HCT116 (cell line): ENCODE data around the gene MLLT3. TPM values are rescaled to one million over a fixed set of nuclear protein-coding genes. Genes with fewer than 3 reads are reported as not detected.

Source experiments
- ATAC-seq: fragments of 200-7000 bp; cut with Tn5 transposase; 2 replicates; pipeline ENCODE4 v1.9.1; 2020; ENCODE audit warnings: mild to moderate bottlenecking, moderate library complexity
- BruUV-seq: library from RNA; stranded (reverse); fragments of 400-500 nt; replicated peaks from 2 replicates; lab custom pipeline; 2021; lab: Mats Ljungman, UMichigan
- CTCF ChIA-PET: fragments of 300-600 bp; sonication (Branson Sonifier 250); formaldehyde crosslinking; loops from one replicate; lab custom pipeline; 2021; ENCODE audit warnings: antibody characterized with exemption; lab: Charles Lee
- POLR2A ChIA-PET: fragments of 300-600, 350-600 bp; sonication (Branson Sonifier 250); formaldehyde crosslinking; loops from one replicate; lab custom pipeline; 2021; ENCODE audit warnings: antibody characterized with exemption; lab: Charles Lee
- RAD21 ChIA-PET, 2 experiments: fragments of 300-600 bp; sonication (Branson Sonifier 250); formaldehyde crosslinking; loops; one replicate each; lab custom pipeline; 2023; ENCODE audit warnings: low total read pairs in 2 of 2; ENCODE audit not compliant: uncharacterized antibody in 2 of 2, unreplicated experiment in 2 of 2, low non-redundant PET in 1 of 2; lab: Charles Lee
- DNase-seq: peaks from one replicate; pipeline ENCODE4 v3.0.0-alpha.2; 2010; ENCODE audit warnings: low read depth, low spot score
- H2AFZ ChIP-seq: fragments of 200-600 bp; shearing (Covaris generic), sonication (generic); 2 replicates; pipeline ENCODE4 v1.6.1; 2017; ENCODE audit warnings: low read depth, mixed run types, mixed read lengths, antibody characterized with exemption, low read length; ENCODE audit not compliant: poor library complexity, severe bottlenecking
- H3K27ac ChIP-seq: 2 replicates; pipeline ENCODE4 v1.5.1; 2012; ENCODE audit warnings: low read depth, low read length
- H3K27me3 ChIP-seq: fragments of 200-600 bp; sonication (generic); 2 replicates; pipeline ENCODE4 v1.6.1; 2016; ENCODE audit warnings: mixed run types, low read length, mixed read lengths; ENCODE audit not compliant: insufficient read depth
- H3K36me3 ChIP-seq, 2 experiments: fragments of 200-500 bp in 1 of 2; fragments of 200-600 bp in 1 of 2; sonication (Bioruptor generic) in 1 of 2; sonication (generic) in 1 of 2; 2 replicates each; pipeline versions ENCODE4 v1.5.1 to v1.6.1; 2014 to 2016; ENCODE audit warnings: low read length in 2 of 2, inconsistent platforms in 1 of 2, mixed read lengths in 1 of 2, mixed run types in 1 of 2; ENCODE audit not compliant: insufficient read depth in 2 of 2, control insufficient read depth in 1 of 2
- H3K4me1 ChIP-seq, 2 experiments: fragments of 200-600 bp in 1 of 2; sonication (generic) in 1 of 2; 2 replicates each; pipeline versions ENCODE4 v1.5.1 to v1.6.1; 2012 to 2017; ENCODE audit warnings: low read length in 2 of 2, inconsistent platforms in 1 of 2, mild to moderate bottlenecking in 1 of 2, mixed read lengths in 1 of 2, mixed run types in 1 of 2, moderate library complexity in 1 of 2; ENCODE audit not compliant: insufficient read depth in 2 of 2, control insufficient read depth in 1 of 2
- H3K4me2 ChIP-seq: fragments of 200-600 bp; sonication (generic); 2 replicates; pipeline ENCODE4 v1.6.1; 2017; ENCODE audit warnings: mixed run types, low read length, mixed read lengths
- H3K4me3 ChIP-seq, 2 experiments: fragments of 200-600 bp in 1 of 2; sonication (generic) in 1 of 2; replicated peaks in 1 of 2; 2 replicates each; pipeline ENCODE4 v1.5.1; 2011 to 2016; ENCODE audit warnings: low read length in 2 of 2, control low read depth in 1 of 2, low read depth in 1 of 2, mild to moderate bottlenecking in 1 of 2, mixed read lengths in 1 of 2, mixed run types in 1 of 2
- H3K79me2 ChIP-seq: fragments of 200-600 bp; sonication (generic); 2 replicates; pipeline ENCODE4 v1.6.1; 2017; ENCODE audit warnings: mild to moderate bottlenecking, mixed run types, low read length, moderate library complexity, mixed read lengths; ENCODE audit not compliant: insufficient read depth
- H3K9ac ChIP-seq: fragments of 200-600 bp; sonication (generic); 2 replicates; pipeline ENCODE4 v1.6.1; 2016; ENCODE audit warnings: low read length, mixed read lengths
- H3K9me2 ChIP-seq: fragments of 200-600 bp; sonication (generic), shearing (Covaris generic); 2 replicates; pipeline ENCODE4 v1.6.1; 2017; ENCODE audit warnings: mixed run types, mild to moderate bottlenecking, moderate library complexity; ENCODE audit not compliant: insufficient read depth
- H3K9me3 ChIP-seq, 2 experiments: fragments of 200-500 bp in 1 of 2; fragments of 200-600 bp in 1 of 2; sonication (Bioruptor generic) in 1 of 2; sonication (generic) in 1 of 2; 2 replicates each; pipeline ENCODE4 v1.6.1; 2014 to 2017; ENCODE audit warnings: low read length in 2 of 2, mixed read lengths in 2 of 2, inconsistent platforms in 1 of 2, low read depth in 1 of 2, mild to moderate bottlenecking in 1 of 2, mixed run types in 1 of 2, moderate library complexity in 1 of 2; ENCODE audit not compliant: control insufficient read depth in 1 of 2, insufficient read depth in 1 of 2
- H4K20me1 ChIP-seq: fragments of 200-600 bp; sonication (generic), shearing (Covaris generic); 2 replicates; pipeline ENCODE4 v1.6.1; 2017; ENCODE audit warnings: mixed run types, mild to moderate bottlenecking, moderate library complexity; ENCODE audit not compliant: insufficient read depth
- CBX3 ChIP-seq: IDR thresholded peaks from 2 replicates; pipeline ENCODE4 v1.6.1; 2012; ENCODE audit warnings: low read depth
- ELF1 ChIP-seq: IDR thresholded peaks from 2 replicates; pipeline ENCODE4 v1.6.1; 2012; ENCODE audit warnings: low read depth, borderline replicate concordance
- EZH2 ChIP-seq: fragments of 200-600 bp; sonication (generic); IDR thresholded peaks from 2 replicates; pipeline ENCODE4 v1.6.1; 2017; ENCODE audit warnings: antibody characterized with exemption, mixed run types
- FOSL1 ChIP-seq: IDR thresholded peaks from 2 replicates; pipeline ENCODE4 v1.6.1; 2012; ENCODE audit warnings: low read depth
- POLR2A ChIP-seq: IDR thresholded peaks from 2 replicates; pipeline ENCODE4 v1.7.0; 2011; ENCODE audit warnings: borderline replicate concordance; ENCODE audit not compliant: insufficient read depth, insufficient read length; ENCODE audit errors: extremely low read depth
- POLR2AphosphoS5 ChIP-seq: IDR thresholded peaks from 2 replicates; pipeline ENCODE4 v1.6.1; 2011; ENCODE audit warnings: mild to moderate bottlenecking, low read depth, low read length, moderate library complexity
- SIN3A ChIP-seq: IDR thresholded peaks from 2 replicates; pipeline ENCODE4 v1.6.1; 2012; ENCODE audit warnings: low read depth
- SP1 ChIP-seq: IDR thresholded peaks from 2 replicates; pipeline ENCODE4 v1.6.1; 2012; ENCODE audit warnings: low read depth
- TCF7L2 ChIP-seq: IDR thresholded peaks from 2 replicates; pipeline ENCODE4 v1.7.0; 2011; ENCODE audit warnings: borderline replicate concordance, inconsistent platforms; ENCODE audit not compliant: insufficient read depth, insufficient read length; ENCODE audit errors: extremely low read depth
- ZFX ChIP-seq: fragments of 450-650 bp; IDR thresholded peaks from 2 replicates; pipeline ENCODE4 v1.6.1; 2017
- ZNF274 ChIP-seq: fragments of 200-500 bp; sonication (Bioruptor generic); IDR thresholded peaks from 2 replicates; pipeline ENCODE4 v1.6.1; 2014; ENCODE audit warnings: mild to moderate bottlenecking, low read depth, low read length, inconsistent platforms
- intact Hi-C: fragments of 100-400 bp; cut with micrococcal nuclease; formaldehyde crosslinking; loops from 2 replicates; pipeline ENCODE4 v1.10.0; 2022
- total RNA-seq: library from RNA; stranded (reverse); gene quantifications from one replicate; pipeline ENCODE4 v1.2.1, GENCODE V29; 2021; ENCODE audit not compliant: unreplicated experiment
- TF ChIP-seq, protein P1 (sequence below): IDR thresholded peaks from 2 replicates; pipeline ENCODE4 v1.6.1; 2012
- TF ChIP-seq, protein P2 (sequence below): IDR thresholded peaks from 2 replicates; pipeline ENCODE4 v1.6.1; 2011; ENCODE audit warnings: mild to moderate bottlenecking, low read length, moderate library complexity; ENCODE audit not compliant: insufficient replicate concordance; ENCODE audit errors: extremely low read depth
- TF ChIP-seq, protein P3 (sequence below), 3 experiments: fragments of 200-600 bp in 1 of 3; sonication (generic) in 1 of 3; IDR thresholded peaks in 2 of 3; conservative IDR thresholded peaks in 1 of 3; 2 replicates each; pipeline ENCODE4 v1.5.1; 2012 to 2017; ENCODE audit warnings: low read depth in 2 of 3, low read length in 2 of 3, antibody characterized with exemption in 1 of 3, borderline replicate concordance in 1 of 3, control low read depth in 1 of 3, mild to moderate bottlenecking in 1 of 3, mixed read lengths in 1 of 3, mixed run types in 1 of 3, moderate library complexity in 1 of 3; ENCODE audit not compliant: insufficient read depth in 1 of 3

The MLLT3 gene
- total RNA-seq, 1 experiment from 2014 or later, result 4.3 TPM

DNA sequence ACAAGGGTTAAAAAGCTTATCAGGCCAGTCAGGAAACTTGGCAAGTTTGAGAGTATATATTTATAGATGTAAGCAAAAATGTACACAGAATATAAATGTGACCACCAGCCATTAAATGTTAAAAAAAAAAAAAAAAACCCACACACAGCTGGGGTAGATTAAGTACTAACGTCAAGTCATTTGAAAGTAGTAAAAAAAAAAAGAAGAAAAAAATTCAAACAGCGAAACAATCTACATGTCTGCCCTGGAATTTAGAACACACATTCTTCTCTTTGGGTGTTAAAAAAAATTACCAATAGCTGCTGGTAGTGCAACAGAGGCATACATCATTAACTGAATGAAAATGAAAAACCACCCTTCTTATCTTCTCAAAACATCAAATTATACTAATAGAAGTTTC is 269.7 kb downstream of the MLLT3 start:
- TF ChIP-seq EZH2 (no peak), TCF7L2 (no peak), SIN3A (no peak), FOSL1 (no peak)
- TF ChIP-seq, protein P1, sequence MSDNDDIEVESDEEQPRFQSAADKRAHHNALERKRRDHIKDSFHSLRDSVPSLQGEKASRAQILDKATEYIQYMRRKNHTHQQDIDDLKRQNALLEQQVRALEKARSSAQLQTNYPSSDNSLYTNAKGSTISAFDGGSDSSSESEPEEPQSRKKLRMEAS, result no peak
- Histone ChIP-seq H4K20me1 (no peaks in the 10 kb centered on the region), H3K4me2 (no peak overlapping the region), H3K27ac (no peak overlapping the region), H3K4me3 (no peak overlapping the region), H3K9ac (no peak overlapping the region), H3K9me3 (no peaks in the 10 kb centered on the region), H2AFZ (no peak overlapping the region), H3K79me2 (no peaks in the 10 kb centered on the region), H3K27me3 (peaks cover 5% of the 10 kb centered on the region; the same call in 1 of the 2 replicates), H3K4me1 (no peaks in the 10 kb centered on the region), H3K9me2 (no peaks in the 10 kb centered on the region), H3K36me3 (no peaks in the 10 kb centered on the region)
- no TSS peak for BruUV-seq
- ATAC-seq (no peak), DNase-seq (no peak)
- RAD21 ChIA-PET, result no interaction called here
- intact Hi-C loops, result no loop called here
- POLR2A ChIA-PET, result no interaction called here
- CTCF ChIA-PET, result no interaction called here

DNA sequence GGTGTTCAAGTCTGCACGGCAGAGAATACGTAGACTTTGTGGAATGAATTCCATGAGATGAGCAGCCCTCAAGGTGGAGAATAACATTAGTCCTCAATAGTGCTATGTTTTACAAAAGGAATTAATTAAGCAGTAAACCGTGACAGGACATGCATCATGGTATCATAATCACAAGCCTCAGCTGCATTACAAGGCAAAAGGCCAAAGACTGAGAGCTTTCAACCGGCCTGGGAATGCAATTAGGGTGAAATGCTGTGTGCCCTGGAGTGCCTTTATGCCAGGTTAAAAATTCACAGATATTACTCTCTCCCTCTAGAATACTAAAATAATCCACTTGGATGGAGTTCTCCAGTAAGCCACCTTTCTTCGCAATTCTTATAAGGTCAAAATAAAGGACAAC is 270.6 kb downstream of the MLLT3 start:
- no peak overlapping the region for H2AFZ ChIP-seq
- no peak overlapping the region for H3K4me2 ChIP-seq
- no peaks in the 10 kb centered on the region for H3K36me3 ChIP-seq
- BruUV-seq, result no TSS peak
- TF ChIP-seq SIN3A, result no peak
- TF ChIP-seq, protein P1, result no peak
- TF ChIP-seq ZNF274, result no peak
- TF ChIP-seq SP1, result no peak
- TF ChIP-seq POLR2AphosphoS5, result no peak
- no peak for TF ChIP-seq ELF1
- TF ChIP-seq FOSL1, result no peak
- TF ChIP-seq, protein P2, sequence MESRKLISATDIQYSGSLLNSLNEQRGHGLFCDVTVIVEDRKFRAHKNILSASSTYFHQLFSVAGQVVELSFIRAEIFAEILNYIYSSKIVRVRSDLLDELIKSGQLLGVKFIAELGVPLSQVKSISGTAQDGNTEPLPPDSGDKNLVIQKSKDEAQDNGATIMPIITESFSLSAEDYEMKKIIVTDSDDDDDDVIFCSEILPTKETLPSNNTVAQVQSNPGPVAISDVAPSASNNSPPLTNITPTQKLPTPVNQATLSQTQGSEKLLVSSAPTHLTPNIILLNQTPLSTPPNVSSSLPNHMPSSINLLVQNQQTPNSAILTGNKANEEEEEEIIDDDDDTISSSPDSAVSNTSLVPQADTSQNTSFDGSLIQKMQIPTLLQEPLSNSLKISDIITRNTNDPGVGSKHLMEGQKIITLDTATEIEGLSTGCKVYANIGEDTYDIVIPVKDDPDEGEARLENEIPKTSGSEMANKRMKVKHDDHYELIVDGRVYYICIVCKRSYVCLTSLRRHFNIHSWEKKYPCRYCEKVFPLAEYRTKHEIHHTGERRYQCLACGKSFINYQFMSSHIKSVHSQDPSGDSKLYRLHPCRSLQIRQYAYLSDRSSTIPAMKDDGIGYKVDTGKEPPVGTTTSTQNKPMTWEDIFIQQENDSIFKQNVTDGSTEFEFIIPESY, result no peak
- no peak for TF ChIP-seq POLR2A
- TF ChIP-seq, protein P3, sequence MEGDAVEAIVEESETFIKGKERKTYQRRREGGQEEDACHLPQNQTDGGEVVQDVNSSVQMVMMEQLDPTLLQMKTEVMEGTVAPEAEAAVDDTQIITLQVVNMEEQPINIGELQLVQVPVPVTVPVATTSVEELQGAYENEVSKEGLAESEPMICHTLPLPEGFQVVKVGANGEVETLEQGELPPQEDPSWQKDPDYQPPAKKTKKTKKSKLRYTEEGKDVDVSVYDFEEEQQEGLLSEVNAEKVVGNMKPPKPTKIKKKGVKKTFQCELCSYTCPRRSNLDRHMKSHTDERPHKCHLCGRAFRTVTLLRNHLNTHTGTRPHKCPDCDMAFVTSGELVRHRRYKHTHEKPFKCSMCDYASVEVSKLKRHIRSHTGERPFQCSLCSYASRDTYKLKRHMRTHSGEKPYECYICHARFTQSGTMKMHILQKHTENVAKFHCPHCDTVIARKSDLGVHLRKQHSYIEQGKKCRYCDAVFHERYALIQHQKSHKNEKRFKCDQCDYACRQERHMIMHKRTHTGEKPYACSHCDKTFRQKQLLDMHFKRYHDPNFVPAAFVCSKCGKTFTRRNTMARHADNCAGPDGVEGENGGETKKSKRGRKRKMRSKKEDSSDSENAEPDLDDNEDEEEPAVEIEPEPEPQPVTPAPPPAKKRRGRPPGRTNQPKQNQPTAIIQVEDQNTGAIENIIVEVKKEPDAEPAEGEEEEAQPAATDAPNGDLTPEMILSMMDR (IDR thresholded peaks at IDR 0.05 in 2 of 3, conservative IDR thresholded peaks at IDR 0.05 in 1 of 3; ENCODE audit: borderline replicate concordance in 1 of 3, insufficient read depth in 1 of 3, low read depth in 2 of 3, low read length in 2 of 3), result no peak
- no peak for TF ChIP-seq CBX3
- no peak for TF ChIP-seq ZFX
- H3K4me1 ChIP-seq, result no peaks in the 10 kb centered on the region
- H4K20me1 ChIP-seq, result no peaks in the 10 kb centered on the region
- no peak overlapping the region for H3K27ac ChIP-seq
- DNase-seq (no peak), ATAC-seq (no peak)
- intact Hi-C loops, result no loop called here
- ChIA-PET CTCF (no interaction called here), POLR2A (no interaction called here), RAD21 (no interaction called here)
- H3K9me2 ChIP-seq, result no peaks in the 10 kb centered on the region
- H3K9me3 ChIP-seq, result no peaks in the 10 kb centered on the region
- no peaks in the 10 kb centered on the region for H3K27me3 ChIP-seq
- H3K79me2 ChIP-seq, result no peaks in the 10 kb centered on the region
- H3K9ac ChIP-seq, result no peak overlapping the region
- H3K4me3 ChIP-seq, result no peak overlapping the region
